Astrocyte (in vitro differentiated cells and primary cell): Measurements from ENCODE around the gene FBXW8. TPM values are rescaled to one million over a fixed set of nuclear protein-coding genes. Genes with fewer than 3 reads are reported as not detected.

Experiments used
- DNase-seq: peaks from one replicate; pipeline ENCODE4 v3.0.0-alpha.2; 2010; ENCODE audit warnings: low read depth
- FAIRE-seq: peaks from 2 replicates; lab custom pipeline; 2011; peaks lifted over from hg19 to GRCh38; lab: Jason Lieb, UNC
- H2AFZ ChIP-seq: 2 replicates; pipeline ENCODE4 v1.6.0; 2012; ENCODE audit warnings: low read depth, low read length, inconsistent platforms
- H3K27ac ChIP-seq: 2 replicates; pipeline ENCODE4 v1.5.1; 2011; ENCODE audit warnings: low read depth, low read length, inconsistent platforms
- H3K27me3 ChIP-seq: 2 replicates; pipeline ENCODE4 v1.6.0; 2011; ENCODE audit warnings: low read length, inconsistent platforms; ENCODE audit not compliant: insufficient read depth
- H3K36me3 ChIP-seq: 2 replicates; pipeline ENCODE4 v1.5.1; 2011; ENCODE audit warnings: low read length, inconsistent platforms; ENCODE audit not compliant: insufficient read depth
- H3K4me1 ChIP-seq: 2 replicates; pipeline ENCODE4 v1.5.1; 2011; ENCODE audit warnings: low read length, inconsistent platforms; ENCODE audit not compliant: insufficient read depth
- H3K4me2 ChIP-seq: 2 replicates; pipeline ENCODE4 v1.6.0; 2012; ENCODE audit warnings: low read length, inconsistent platforms
- H3K4me3 ChIP-seq: 2 replicates; pipeline ENCODE4 v1.5.1; 2011; ENCODE audit warnings: low read depth, mild to moderate bottlenecking, low read length, inconsistent platforms; ENCODE audit not compliant: insufficient read depth
- H3K79me2 ChIP-seq: 2 replicates; pipeline ENCODE4 v1.6.0; 2012; ENCODE audit warnings: mild to moderate bottlenecking, low read length, inconsistent platforms; ENCODE audit not compliant: insufficient read depth
- H3K9ac ChIP-seq: 2 replicates; pipeline ENCODE4 v1.6.0; 2012; ENCODE audit warnings: mild to moderate bottlenecking, low read length, inconsistent platforms
- H3K9me3 ChIP-seq: 2 replicates; pipeline ENCODE4 v1.5.1; 2012; ENCODE audit warnings: low read depth, mild to moderate bottlenecking, low read length, inconsistent platforms; ENCODE audit not compliant: insufficient read depth
- H4K20me1 ChIP-seq: 2 replicates; pipeline ENCODE4 v1.6.0; 2012; ENCODE audit warnings: low read length, inconsistent platforms; ENCODE audit not compliant: insufficient read depth
- H3K27ac Mint-ChIP-seq: one replicate; pipeline ENCODE4 v1.8.0; 2021; ENCODE audit warnings: mild to moderate bottlenecking, mixed read lengths; ENCODE audit not compliant: unreplicated experiment
- H3K27me3 Mint-ChIP-seq: one replicate; pipeline ENCODE4 v1.8.0; 2021; ENCODE audit warnings: low read depth, mixed read lengths; ENCODE audit not compliant: unreplicated experiment
- H3K36me3 Mint-ChIP-seq: one replicate; pipeline ENCODE4 v1.8.0; 2021; ENCODE audit warnings: low read depth, mixed read lengths; ENCODE audit not compliant: unreplicated experiment
- H3K4me1 Mint-ChIP-seq: one replicate; pipeline ENCODE4 v1.8.0; 2021; ENCODE audit warnings: low read depth, mixed read lengths; ENCODE audit not compliant: unreplicated experiment
- H3K4me3 Mint-ChIP-seq: one replicate; pipeline ENCODE4 v1.8.0; 2021; ENCODE audit warnings: mild to moderate bottlenecking, moderate library complexity, mixed read lengths; ENCODE audit not compliant: unreplicated experiment
- H3K9me3 Mint-ChIP-seq: one replicate; pipeline ENCODE4 v1.8.0; 2021; ENCODE audit warnings: mild to moderate bottlenecking, mixed read lengths; ENCODE audit not compliant: unreplicated experiment
- CTCF ChIP-seq: IDR thresholded peaks from 2 replicates; pipeline ENCODE4 v1.5.1; 2011; ENCODE audit warnings: low read depth, mild to moderate bottlenecking, inconsistent platforms, low read length, moderate library complexity; ENCODE audit not compliant: insufficient read depth
- EZH2 ChIP-seq: IDR thresholded peaks from 2 replicates; pipeline ENCODE4 v1.6.1; 2012; ENCODE audit warnings: mild to moderate bottlenecking, low read length, inconsistent platforms; ENCODE audit not compliant: insufficient read depth
- total RNA-seq: library from RNA; stranded (reverse); gene quantifications from 2 replicates; pipeline ENCODE4 v1.2.1, GENCODE V29; 2021

The FBXW8 gene
- total RNA-seq, 1 donor from 2014 or later = 26.4 TPM

GRCh38 chr12:117031843-117032592 lies 121.3 kb downstream of the FBXW8 start:
- no peak overlapping the region for H3K27ac Mint-ChIP-seq

DNA sequence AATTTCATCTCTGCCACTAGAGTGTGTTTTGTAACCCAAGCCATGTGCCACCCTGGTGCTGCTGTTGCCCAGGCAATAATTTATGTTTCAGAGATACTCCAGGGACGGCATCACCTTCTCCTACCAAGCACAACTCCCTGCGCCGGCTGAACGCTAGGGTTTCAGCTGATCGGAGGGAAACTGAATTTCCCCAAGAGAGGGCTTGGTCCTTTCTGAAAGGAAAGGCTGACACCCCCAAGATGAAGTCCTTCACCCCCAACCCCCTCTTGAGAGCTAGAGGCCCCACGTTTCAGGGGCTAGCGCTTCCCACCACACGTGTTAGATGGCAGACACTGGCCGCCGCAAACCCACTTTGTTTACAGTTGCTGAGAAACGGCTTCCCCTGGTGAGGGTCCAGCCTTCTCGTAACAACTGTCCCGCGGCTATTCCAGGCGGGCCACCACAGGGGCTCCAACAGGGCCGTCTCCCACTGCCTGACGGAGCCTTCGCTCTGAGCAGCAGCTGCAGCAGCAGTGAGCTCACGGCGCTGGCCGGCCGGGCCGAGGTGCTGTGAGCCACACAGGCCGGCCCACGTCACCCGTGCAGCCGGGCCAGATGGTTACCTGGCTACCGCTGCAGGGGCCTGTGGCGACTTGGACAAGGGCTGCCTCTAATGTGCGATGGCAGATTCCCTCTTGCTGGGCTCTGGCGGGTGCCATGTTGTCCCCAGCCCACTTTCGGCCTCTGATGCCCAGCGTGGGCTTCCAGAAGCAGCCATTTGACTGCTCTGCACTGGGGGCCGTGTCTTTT lies 122.0 kb downstream of the FBXW8 start:
- Histone ChIP-seq H3K27me3 (peaks cover 18% of the 10 kb centered on the region), H4K20me1 (no peaks in the 10 kb centered on the region), H3K4me1 (peaks cover 2% of the 10 kb centered on the region), H3K27ac (no peak overlapping the region), H3K9me3 (no peaks in the 10 kb centered on the region), H3K4me3 (no peak overlapping the region), H3K9ac (no peak overlapping the region), H3K79me2 (no peaks in the 10 kb centered on the region), H3K4me2 (peak overlapping the region; percentile 64), H3K36me3 (peaks cover 15% of the 10 kb centered on the region), H2AFZ (peak overlapping the region; percentile 21)
- FAIRE-seq = no peak
- TF ChIP-seq EZH2 (no peak), CTCF (no peak)
- Mint-ChIP-seq H3K4me3 (no peak overlapping the region), H3K27me3 (peaks cover 4% of the 10 kb centered on the region), H3K9me3 (no peaks in the 10 kb centered on the region), H3K27ac (no peak overlapping the region), H3K4me1 (peaks cover 8% of the 10 kb centered on the region), H3K36me3 (peaks cover 12% of the 10 kb centered on the region)
- DNase-seq = peak; percentile 22

More at GRCh38 chr12:117031843-117032592, 121.3 kb downstream of the FBXW8 start:
- Mint-ChIP-seq H3K9me3 (no peaks in the 10 kb centered on the region), H3K4me1 (peaks cover 8% of the 10 kb centered on the region), H3K36me3 (peaks cover 12% of the 10 kb centered on the region), H3K4me3 (no peak overlapping the region), H3K27me3 (peaks cover 4% of the 10 kb centered on the region)
- Histone ChIP-seq H4K20me1 (no peaks in the 10 kb centered on the region), H3K4me1 (peaks cover 2% of the 10 kb centered on the region), H3K9me3 (no peaks in the 10 kb centered on the region), H3K27ac (no peak overlapping the region), H3K36me3 (peaks cover 18% of the 10 kb centered on the region), H3K9ac (no peak overlapping the region), H3K79me2 (no peaks in the 10 kb centered on the region), H3K4me2 (no peak overlapping the region), H3K27me3 (peaks cover 18% of the 10 kb centered on the region), H2AFZ (no peak overlapping the region), H3K4me3 (no peak overlapping the region)
- no peak for DNase-seq
- no peak for FAIRE-seq
- TF ChIP-seq EZH2 = no peak
- no peak for TF ChIP-seq CTCF
